Measurements from ENCODE around the gene EYS.

DNA sequence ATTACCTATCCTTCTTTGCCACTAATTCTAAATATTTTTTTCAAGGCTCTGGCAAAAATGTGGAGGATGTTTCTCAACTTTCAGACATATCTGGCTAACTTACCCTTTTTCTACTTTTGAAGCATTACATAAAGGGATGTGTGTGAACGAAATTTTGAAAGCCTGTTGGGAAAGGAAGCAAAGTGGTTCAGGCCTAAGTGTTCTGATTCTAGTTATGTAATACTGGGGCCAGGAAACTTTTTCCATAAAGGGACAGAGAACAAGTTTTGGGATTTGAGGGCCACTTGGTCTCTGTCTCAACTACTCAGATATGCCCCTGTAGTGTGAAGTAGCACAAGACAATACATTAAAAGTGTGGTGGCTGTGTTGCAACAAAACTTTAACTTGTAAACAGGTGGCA lies 1349.6 kb downstream of the EYS start:
- no peak for TF ChIP-seq POLR2A (IDR thresholded peaks at IDR 0.05)
- TF ChIP-seq, protein P1, sequence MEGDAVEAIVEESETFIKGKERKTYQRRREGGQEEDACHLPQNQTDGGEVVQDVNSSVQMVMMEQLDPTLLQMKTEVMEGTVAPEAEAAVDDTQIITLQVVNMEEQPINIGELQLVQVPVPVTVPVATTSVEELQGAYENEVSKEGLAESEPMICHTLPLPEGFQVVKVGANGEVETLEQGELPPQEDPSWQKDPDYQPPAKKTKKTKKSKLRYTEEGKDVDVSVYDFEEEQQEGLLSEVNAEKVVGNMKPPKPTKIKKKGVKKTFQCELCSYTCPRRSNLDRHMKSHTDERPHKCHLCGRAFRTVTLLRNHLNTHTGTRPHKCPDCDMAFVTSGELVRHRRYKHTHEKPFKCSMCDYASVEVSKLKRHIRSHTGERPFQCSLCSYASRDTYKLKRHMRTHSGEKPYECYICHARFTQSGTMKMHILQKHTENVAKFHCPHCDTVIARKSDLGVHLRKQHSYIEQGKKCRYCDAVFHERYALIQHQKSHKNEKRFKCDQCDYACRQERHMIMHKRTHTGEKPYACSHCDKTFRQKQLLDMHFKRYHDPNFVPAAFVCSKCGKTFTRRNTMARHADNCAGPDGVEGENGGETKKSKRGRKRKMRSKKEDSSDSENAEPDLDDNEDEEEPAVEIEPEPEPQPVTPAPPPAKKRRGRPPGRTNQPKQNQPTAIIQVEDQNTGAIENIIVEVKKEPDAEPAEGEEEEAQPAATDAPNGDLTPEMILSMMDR (IDR thresholded peaks at IDR 0.05): no peak
